Endodermal cell (in vitro differentiated cells): ENCODE results near the gene PTP4A2. TPM values are rescaled to one million over a fixed set of nuclear protein-coding genes. Genes with fewer than 3 reads are reported as not detected.
A peak's percentile ranks its signal among the peaks of the same experiment; 100 is the strongest.

ENCODE experiments used
- DNase-seq: peaks from one replicate; pipeline ENCODE4 v3.0.0-alpha.2; 2017
- H3K27ac ChIP-seq: 2 replicates; pipeline ENCODE4 v1.5.1; 2013; ENCODE audit warnings: mild to moderate bottlenecking, low read depth, low read length, moderate library complexity
- H3K27me3 ChIP-seq: 2 replicates; pipeline ENCODE4 v1.6.1; 2013; ENCODE audit warnings: mild to moderate bottlenecking, low read length, moderate library complexity; ENCODE audit not compliant: insufficient read depth, control insufficient read depth, poor library complexity, severe bottlenecking
- H3K36me3 ChIP-seq: 2 replicates; pipeline ENCODE4 v1.7.0; 2013; ENCODE audit warnings: mild to moderate bottlenecking, low read length, moderate library complexity; ENCODE audit not compliant: control insufficient read depth, insufficient read depth
- H3K4me1 ChIP-seq: one replicate; pipeline ENCODE4 v1.7.0; 2013; ENCODE audit warnings: low read length; ENCODE audit not compliant: control insufficient read depth, insufficient read depth
- H3K4me3 ChIP-seq: 2 replicates; pipeline ENCODE4 v1.5.1; 2013; ENCODE audit warnings: mild to moderate bottlenecking, low read length, moderate library complexity
- H3K9ac ChIP-seq: 2 replicates; pipeline ENCODE4 v1.6.1; 2013; ENCODE audit warnings: mild to moderate bottlenecking, low read length, moderate library complexity; ENCODE audit not compliant: poor library complexity, severe bottlenecking; ENCODE audit errors: extremely low read depth
- H3K9me3 ChIP-seq: 2 replicates; pipeline ENCODE4 v1.6.1; 2013; ENCODE audit warnings: mild to moderate bottlenecking, low read length, moderate library complexity; ENCODE audit not compliant: control insufficient read depth
- H3K27ac Mint-ChIP-seq: 2 replicates; pipeline ENCODE4 v1.8.0; 2020; ENCODE audit warnings: mixed read lengths
- H3K27me3 Mint-ChIP-seq: 2 replicates; pipeline ENCODE4 v1.8.0; 2021; ENCODE audit warnings: mild to moderate bottlenecking, mixed read lengths; ENCODE audit not compliant: insufficient read depth
- H3K36me3 Mint-ChIP-seq: 2 replicates; pipeline ENCODE4 v1.8.0; 2020; ENCODE audit warnings: low read depth, mixed read lengths
- H3K4me1 Mint-ChIP-seq: 2 replicates; pipeline ENCODE4 v1.8.0; 2020; ENCODE audit warnings: mixed read lengths
- H3K4me3 Mint-ChIP-seq: 2 replicates; pipeline ENCODE4 v1.8.0; 2020; ENCODE audit warnings: mild to moderate bottlenecking, moderate library complexity, mixed read lengths
- H3K9me3 Mint-ChIP-seq: 2 replicates; pipeline ENCODE4 v1.8.0; 2020; ENCODE audit warnings: mild to moderate bottlenecking, mixed read lengths
- WGBS, 2 experiments: methylation state at CpG; one replicate each; pipeline versions ENCODE4 v1.1.5 to v1.1.7; 2013; ENCODE audit warnings: missing lambda C conversion rate in 2 of 2, mixed read lengths in 1 of 2; ENCODE audit not compliant: insufficient coverage in 1 of 2, insufficient read length in 1 of 2; 5-methylcytosine and 5-hydroxymethylcytosine counted together
- total RNA-seq, 2 donors: library from RNA; stranded (reverse); fragmentation: NEBNext Ultra II Directional in 1 of 2; extraction: Animal tissue kit (Norgen Biotek cat#: 25700) in 1 of 2; gene quantifications; 2 replicates in 1 of 2; 3 replicates in 1 of 2; pipeline ENCODE4 v1.2.1, GENCODE V29; 2021
- TF ChIP-seq, protein P1 (sequence below): fragments of 200-600 bp; sonication (generic); conservative IDR thresholded peaks from 2 replicates; pipeline ENCODE4 v1.5.0; 2021; ENCODE audit warnings: antibody characterized with exemption, mild to moderate bottlenecking

The PTP4A2 gene
- total RNA-seq, 2 donors from 2014 or later = 211 TPM

DNA sequence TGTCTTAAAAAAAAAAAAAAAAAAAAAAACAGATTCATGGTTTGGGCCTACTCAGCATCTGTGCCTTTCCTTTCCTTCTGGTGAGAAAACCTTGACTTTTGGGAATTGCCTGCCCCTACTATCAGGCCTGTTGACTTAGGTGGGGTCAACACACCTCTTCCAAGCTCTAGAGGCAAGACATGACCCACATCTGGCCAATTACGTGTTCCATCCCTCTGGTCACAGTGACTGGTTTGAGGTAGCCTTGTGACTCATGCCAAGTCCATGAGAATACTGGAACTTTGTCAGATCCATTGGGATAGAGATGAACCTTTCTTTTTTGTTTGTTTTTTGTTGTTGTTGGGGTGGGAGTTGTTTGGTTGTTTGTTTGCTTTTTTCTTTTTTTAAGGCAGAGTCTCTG is 38.2 kb upstream of the PTP4A2 start:
- no peak for DNase-seq
- Mint-ChIP-seq H3K4me1 (peaks cover 11% of the 10 kb centered on the region), H3K27me3 (no peaks in the 10 kb centered on the region), H3K9me3 (no peaks in the 10 kb centered on the region), H3K27ac (peak overlapping the region; percentile 10), H3K4me3 (no peak overlapping the region), H3K36me3 (no peaks in the 10 kb centered on the region)
- no peaks in the 10 kb centered on the region for H3K9me3 ChIP-seq
- no peaks in the 10 kb centered on the region for H3K36me3 ChIP-seq
- 91 to 100% methylated on average over 1 of the region's 1 CpG for WGBS, 2 experiments
- H3K27ac ChIP-seq = no peak overlapping the region
- H3K4me1 ChIP-seq = peaks cover 3% of the 10 kb centered on the region
- TF ChIP-seq, protein P1, sequence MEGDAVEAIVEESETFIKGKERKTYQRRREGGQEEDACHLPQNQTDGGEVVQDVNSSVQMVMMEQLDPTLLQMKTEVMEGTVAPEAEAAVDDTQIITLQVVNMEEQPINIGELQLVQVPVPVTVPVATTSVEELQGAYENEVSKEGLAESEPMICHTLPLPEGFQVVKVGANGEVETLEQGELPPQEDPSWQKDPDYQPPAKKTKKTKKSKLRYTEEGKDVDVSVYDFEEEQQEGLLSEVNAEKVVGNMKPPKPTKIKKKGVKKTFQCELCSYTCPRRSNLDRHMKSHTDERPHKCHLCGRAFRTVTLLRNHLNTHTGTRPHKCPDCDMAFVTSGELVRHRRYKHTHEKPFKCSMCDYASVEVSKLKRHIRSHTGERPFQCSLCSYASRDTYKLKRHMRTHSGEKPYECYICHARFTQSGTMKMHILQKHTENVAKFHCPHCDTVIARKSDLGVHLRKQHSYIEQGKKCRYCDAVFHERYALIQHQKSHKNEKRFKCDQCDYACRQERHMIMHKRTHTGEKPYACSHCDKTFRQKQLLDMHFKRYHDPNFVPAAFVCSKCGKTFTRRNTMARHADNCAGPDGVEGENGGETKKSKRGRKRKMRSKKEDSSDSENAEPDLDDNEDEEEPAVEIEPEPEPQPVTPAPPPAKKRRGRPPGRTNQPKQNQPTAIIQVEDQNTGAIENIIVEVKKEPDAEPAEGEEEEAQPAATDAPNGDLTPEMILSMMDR = no peak
- H3K4me3 ChIP-seq = no peak overlapping the region
- no peaks in the 10 kb centered on the region for H3K27me3 ChIP-seq
- H3K9ac ChIP-seq = no peak overlapping the region

GRCh38 chr1:31970873-31971272 is 32.7 kb upstream of the PTP4A2 start:
- no peak overlapping the region for H3K9ac ChIP-seq
- no peak for DNase-seq
- no peaks in the 10 kb centered on the region for H3K36me3 ChIP-seq
- Mint-ChIP-seq H3K27ac (no peak overlapping the region), H3K27me3 (no peaks in the 10 kb centered on the region), H3K36me3 (no peaks in the 10 kb centered on the region), H3K9me3 (no peaks in the 10 kb centered on the region), H3K4me1 (peaks cover 3% of the 10 kb centered on the region), H3K4me3 (no peak overlapping the region)
- no peak overlapping the region for H3K4me3 ChIP-seq
- TF ChIP-seq, protein P1 = no peak
- no peaks in the 10 kb centered on the region for H3K4me1 ChIP-seq
- no peak overlapping the region for H3K27ac ChIP-seq
- 94% methylated on average over 3 of the region's 3 CpGs for WGBS, 2 experiments
- no peaks in the 10 kb centered on the region for H3K27me3 ChIP-seq
- no peaks in the 10 kb centered on the region for H3K9me3 ChIP-seq

DNA sequence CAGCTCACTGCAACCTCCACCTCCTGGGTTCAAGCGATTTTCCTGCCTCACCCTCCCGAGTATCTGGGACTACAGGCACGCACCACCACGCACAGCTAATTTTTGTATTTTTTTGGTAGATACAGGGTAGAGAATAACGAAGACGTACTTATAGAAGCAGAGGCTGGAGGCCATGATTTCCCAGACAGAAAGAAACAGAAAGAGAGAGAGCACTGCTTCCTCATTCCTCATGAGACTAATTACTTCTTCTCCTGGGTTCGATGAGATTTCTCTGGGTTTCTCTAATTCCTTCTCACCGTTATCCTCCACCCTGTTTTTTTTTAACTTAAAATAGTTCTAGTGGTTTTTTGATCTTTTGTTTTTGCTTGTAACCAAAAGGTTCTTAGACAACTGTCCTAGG is 23.4 kb upstream of the PTP4A2 start:
- no peaks in the 10 kb centered on the region for H3K27me3 ChIP-seq
- H3K9me3 ChIP-seq = no peaks in the 10 kb centered on the region
- peaks cover 8% of the 10 kb centered on the region for H3K9me3 Mint-ChIP-seq
- H3K9ac ChIP-seq = no peak overlapping the region
- H3K27ac ChIP-seq = no peak overlapping the region
- H3K4me3 ChIP-seq = no peak overlapping the region
- no peak overlapping the region for H3K4me3 Mint-ChIP-seq
- TF ChIP-seq, protein P1 = no peak
- H3K27ac Mint-ChIP-seq = no peak overlapping the region
- H3K4me1 Mint-ChIP-seq = peaks cover 7% of the 10 kb centered on the region
- peaks cover 2% of the 10 kb centered on the region for H3K4me1 ChIP-seq
- H3K36me3 ChIP-seq = no peaks in the 10 kb centered on the region
- no peaks in the 10 kb centered on the region for H3K27me3 Mint-ChIP-seq
- WGBS, 2 experiments = 88 to 98% methylated on average over 7 to 8 of the region's 8 CpGs
- DNase-seq = no peak
- H3K36me3 Mint-ChIP-seq = peaks cover 2% of the 10 kb centered on the region
